ENCODE measurements around the gene AKAP6.
"Not testable (repeated sequence)": the region's sequence is repeated elsewhere in the genome, so short reads cannot be mapped to it uniquely, and the experiment has no call there.

The AKAP6 gene

GRCh38 chr14:32375663-32376062 lies 46.6 kb downstream of the AKAP6 start:
- TF ChIP-seq POLR2A (IDR thresholded peaks at IDR 0.05; ENCODE audit: low read depth, low read length) (no peak), POLR2AphosphoS5 (IDR thresholded peaks at IDR 0.05; ENCODE audit: low read depth, low read length) (no peak), TAF1 (IDR thresholded peaks at IDR 0.05; ENCODE audit: borderline replicate concordance, low read depth, low read length) (no peak)
- FAIRE-seq: peak; percentile 62
- no peak for DNase-seq (ENCODE audit: insufficient read length)

- no peak for DNase-seq (ENCODE audit: insufficient read length)
- no peak for FAIRE-seq
- TF ChIP-seq POLR2A (IDR thresholded peaks at IDR 0.05; ENCODE audit: low read depth, low read length) (no peak), TAF1 (IDR thresholded peaks at IDR 0.05; ENCODE audit: borderline replicate concordance, low read depth, low read length) (no peak), POLR2AphosphoS5 (IDR thresholded peaks at IDR 0.05; ENCODE audit: low read depth, low read length) (no peak)
Measured at GRCh38 chr14:32377046-32377646, 48.0 kb downstream of the AKAP6 start.

GRCh38 chr14:32378284-32378683 lies 49.2 kb downstream of the AKAP6 start:
- no peak for TF ChIP-seq POLR2A (IDR thresholded peaks at IDR 0.05; ENCODE audit: low read depth, low read length)
- no peak for TF ChIP-seq POLR2AphosphoS5 (IDR thresholded peaks at IDR 0.05; ENCODE audit: low read depth, low read length)
- TF ChIP-seq TAF1 (IDR thresholded peaks at IDR 0.05; ENCODE audit: borderline replicate concordance, low read depth, low read length): no peak
- FAIRE-seq: no peak
- no peak for DNase-seq (ENCODE audit: insufficient read length)

- FAIRE-seq (no peak), DNase-seq (ENCODE audit: insufficient read length) (no peak)
- no peak for TF ChIP-seq POLR2AphosphoS5 (IDR thresholded peaks at IDR 0.05; ENCODE audit: low read depth, low read length)
- no peak for TF ChIP-seq POLR2A (IDR thresholded peaks at IDR 0.05; ENCODE audit: low read depth, low read length)
- no peak for TF ChIP-seq TAF1 (IDR thresholded peaks at IDR 0.05; ENCODE audit: borderline replicate concordance, low read depth, low read length)
Measured at GRCh38 chr14:32379447-32379846, 50.3 kb downstream of the AKAP6 start.

GRCh38 chr14:32381869-32382268 lies 52.8 kb downstream of the AKAP6 start:
- DNase-seq (ENCODE audit: insufficient read length) (no peak), FAIRE-seq (no peak)
- no peak for TF ChIP-seq POLR2AphosphoS5 (IDR thresholded peaks at IDR 0.05; ENCODE audit: low read depth, low read length)
- no peak for TF ChIP-seq POLR2A (IDR thresholded peaks at IDR 0.05; ENCODE audit: low read depth, low read length)
- no peak for TF ChIP-seq TAF1 (IDR thresholded peaks at IDR 0.05; ENCODE audit: borderline replicate concordance, low read depth, low read length)

- TF ChIP-seq POLR2A (IDR thresholded peaks at IDR 0.05; ENCODE audit: low read depth, low read length) (no peak), POLR2AphosphoS5 (IDR thresholded peaks at IDR 0.05; ENCODE audit: low read depth, low read length) (no peak), TAF1 (IDR thresholded peaks at IDR 0.05; ENCODE audit: borderline replicate concordance, low read depth, low read length) (no peak)
- FAIRE-seq (no peak), DNase-seq (ENCODE audit: insufficient read length) (no peak)
Measured at GRCh38 chr14:32382704-32383103, 53.6 kb downstream of the AKAP6 start.

GRCh38 chr14:32383364-32384009 lies 54.4 kb downstream of the AKAP6 start:
- FAIRE-seq: no peak
- TF ChIP-seq TAF1 (IDR thresholded peaks at IDR 0.05; ENCODE audit: borderline replicate concordance, low read depth, low read length): no peak
- no peak for DNase-seq (ENCODE audit: insufficient read length)

GRCh38 chr14:32384464-32384863 lies 55.4 kb downstream of the AKAP6 start:
- TF ChIP-seq TAF1 (IDR thresholded peaks at IDR 0.05; ENCODE audit: borderline replicate concordance, low read depth, low read length): no peak
- no peak for TF ChIP-seq POLR2AphosphoS5 (IDR thresholded peaks at IDR 0.05; ENCODE audit: low read depth, low read length)
- no peak for TF ChIP-seq POLR2A (IDR thresholded peaks at IDR 0.05; ENCODE audit: low read depth, low read length)
- FAIRE-seq (no peak), DNase-seq (ENCODE audit: insufficient read length) (no peak)

GRCh38 chr14:32387295-32387694 lies 58.2 kb downstream of the AKAP6 start:
- not testable (repeated sequence) for FAIRE-seq; DNase-seq (ENCODE audit: insufficient read length)

- DNase-seq (ENCODE audit: insufficient read length): no peak
- TF ChIP-seq POLR2AphosphoS5 (IDR thresholded peaks at IDR 0.05; ENCODE audit: low read depth, low read length) (no peak), TAF1 (IDR thresholded peaks at IDR 0.05; ENCODE audit: borderline replicate concordance, low read depth, low read length) (no peak), POLR2A (IDR thresholded peaks at IDR 0.05; ENCODE audit: low read depth, low read length) (no peak)
- FAIRE-seq: no peak
Measured at GRCh38 chr14:32393119-32393518, 64.0 kb downstream of the AKAP6 start.

GRCh38 chr14:32394038-32394437 lies 64.9 kb downstream of the AKAP6 start:
- FAIRE-seq (no peak), DNase-seq (ENCODE audit: insufficient read length) (no peak)
- TF ChIP-seq POLR2A (IDR thresholded peaks at IDR 0.05; ENCODE audit: low read depth, low read length) (no peak), TAF1 (IDR thresholded peaks at IDR 0.05; ENCODE audit: borderline replicate concordance, low read depth, low read length) (no peak), POLR2AphosphoS5 (IDR thresholded peaks at IDR 0.05; ENCODE audit: low read depth, low read length) (no peak)

- no peak for TF ChIP-seq POLR2A (IDR thresholded peaks at IDR 0.05; ENCODE audit: low read depth, low read length)
- TF ChIP-seq POLR2AphosphoS5 (IDR thresholded peaks at IDR 0.05; ENCODE audit: low read depth, low read length): no peak
- TF ChIP-seq TAF1 (IDR thresholded peaks at IDR 0.05; ENCODE audit: borderline replicate concordance, low read depth, low read length): no peak
- DNase-seq (ENCODE audit: insufficient read length) (no peak), FAIRE-seq (no peak)
Measured at GRCh38 chr14:32396885-32397284, 67.8 kb downstream of the AKAP6 start.
